Activated CD4-positive, alpha-beta T cell treated with anti-CD3 and anti-CD28 coated beads, Interleukin-2, amount 10 ng/mL, durations not matched to agents 24 days and 14 days (primary cell): ENCODE measurements around the gene PRMT2. TPM values are rescaled to one million over a fixed set of nuclear protein-coding genes. Genes with fewer than 3 reads are reported as not detected.
A peak's percentile ranks its signal among the peaks of the same experiment; 100 is the strongest.
"Not testable (repeated sequence)": the region's sequence is repeated elsewhere in the genome, so short reads cannot be mapped to it uniquely, and the experiment has no call there.

Experiments used
- DNase-seq: peaks from one replicate; pipeline ENCODE4 v3.0.0; 2022
- H3K27ac Mint-ChIP-seq: one replicate; pipeline ENCODE4 v1.8.0; 2022; ENCODE audit warnings: mild to moderate bottlenecking, mixed read lengths
- H3K27me3 Mint-ChIP-seq: one replicate; pipeline ENCODE4 v1.8.0; 2022; ENCODE audit warnings: mixed read lengths
- H3K36me3 Mint-ChIP-seq: one replicate; pipeline ENCODE4 v1.8.0; 2022; ENCODE audit warnings: low read depth, mild to moderate bottlenecking, mixed read lengths
- H3K4me1 Mint-ChIP-seq: one replicate; pipeline ENCODE4 v1.8.0; 2021; ENCODE audit warnings: mixed read lengths
- H3K4me3 Mint-ChIP-seq: one replicate; pipeline ENCODE4 v1.8.0; 2022; ENCODE audit warnings: mild to moderate bottlenecking, moderate library complexity, mixed read lengths
- H3K9me3 Mint-ChIP-seq: one replicate; pipeline ENCODE4 v1.8.0; 2021; ENCODE audit warnings: mixed read lengths
- intact Hi-C: fragments of 100-400 bp; cut with micrococcal nuclease; formaldehyde crosslinking; loops from one replicate; pipeline ENCODE4 v1.15.1; 2023
- total RNA-seq: library from RNA; stranded (reverse); gene quantifications from 2 replicates; pipeline ENCODE4 v1.2.3, GENCODE V29; 2022

The PRMT2 gene
- total RNA-seq, 1 donor from 2014 or later: 56.7 TPM

DNA sequence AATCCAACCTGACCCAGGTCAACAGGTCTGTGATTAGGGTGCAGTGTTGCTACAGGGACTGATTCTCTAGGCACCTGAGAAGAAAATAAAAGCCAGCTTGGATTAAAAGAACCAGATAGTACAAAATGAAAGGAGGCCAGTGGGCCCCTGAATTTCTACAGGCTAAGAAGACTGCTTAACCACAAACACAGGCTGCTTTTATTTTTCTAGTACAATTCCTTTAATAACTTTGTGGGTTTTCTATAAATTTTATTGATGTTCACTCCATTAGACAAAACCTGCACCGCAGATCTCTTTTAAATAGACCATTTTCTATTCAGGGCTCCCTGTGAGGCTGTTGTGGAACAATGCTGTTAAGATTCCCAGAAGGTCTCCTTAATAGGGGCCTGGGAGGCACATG is 9.7 kb upstream of the PRMT2 start:
- no peak for DNase-seq
- H3K27ac Mint-ChIP-seq: no peak overlapping the region
- peaks cover 8% of the 10 kb centered on the region for H3K36me3 Mint-ChIP-seq
- peaks cover 7% of the 10 kb centered on the region for H3K9me3 Mint-ChIP-seq
- no peak overlapping the region for H3K4me3 Mint-ChIP-seq
- peaks cover 4% of the 10 kb centered on the region for H3K27me3 Mint-ChIP-seq
- H3K4me1 Mint-ChIP-seq: peaks cover 26% of the 10 kb centered on the region
- intact Hi-C loops: no loop called here

DNA sequence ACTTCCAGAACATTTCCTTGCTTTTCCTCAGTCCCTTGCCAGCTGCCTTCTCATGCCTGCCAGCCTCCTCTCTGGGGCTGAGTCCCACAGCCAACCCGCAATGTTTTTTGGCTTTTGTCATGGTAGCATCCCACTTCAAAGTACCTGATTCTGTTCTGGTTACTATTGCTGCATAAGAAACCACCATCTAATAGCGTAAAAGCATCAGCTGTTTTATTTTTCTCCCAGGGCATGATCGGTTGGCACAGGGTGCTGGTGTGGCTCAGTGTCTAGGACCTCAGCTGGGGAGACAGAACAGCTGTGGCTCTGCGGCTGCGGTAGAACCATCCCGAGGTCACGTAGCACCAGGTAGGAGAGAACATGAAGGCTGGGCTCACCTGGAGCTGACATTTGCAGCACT is 8.9 kb upstream of the PRMT2 start:
- intact Hi-C loops: no loop called here
- Mint-ChIP-seq H3K27me3 (peaks cover 11% of the 10 kb centered on the region), H3K4me3 (no peak overlapping the region), H3K27ac (no peak overlapping the region), H3K9me3 (peaks cover 11% of the 10 kb centered on the region), H3K4me1 (peaks cover 22% of the 10 kb centered on the region), H3K36me3 (peaks cover 10% of the 10 kb centered on the region)
- peak; percentile 66 for DNase-seq

DNA sequence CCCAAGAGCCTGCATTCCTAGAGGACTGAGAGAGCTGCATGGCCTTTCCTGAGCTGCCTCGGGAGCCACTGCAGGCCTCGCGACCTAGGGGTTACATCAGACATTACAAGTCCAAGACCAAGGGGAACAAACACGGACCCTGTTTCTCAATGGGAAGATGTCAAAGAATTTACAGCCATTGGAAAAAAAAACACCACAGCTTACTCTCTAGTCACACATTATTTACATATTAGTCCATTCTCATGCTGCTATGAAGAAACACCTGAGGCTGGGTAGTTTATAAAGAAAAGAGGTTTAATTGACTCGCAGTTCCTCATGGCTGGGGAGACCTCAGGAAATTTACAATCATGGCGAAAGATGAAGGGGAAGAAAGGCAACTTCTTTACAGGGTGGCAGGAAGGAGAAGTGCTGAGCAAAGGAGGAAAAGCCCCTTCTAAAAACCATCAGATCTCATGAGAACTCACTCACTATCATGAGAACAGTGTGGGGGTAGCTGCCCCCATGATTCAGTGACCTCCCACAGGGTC is 8.4 kb upstream of the PRMT2 start:
- no peak overlapping the region for H3K27ac Mint-ChIP-seq

DNA sequence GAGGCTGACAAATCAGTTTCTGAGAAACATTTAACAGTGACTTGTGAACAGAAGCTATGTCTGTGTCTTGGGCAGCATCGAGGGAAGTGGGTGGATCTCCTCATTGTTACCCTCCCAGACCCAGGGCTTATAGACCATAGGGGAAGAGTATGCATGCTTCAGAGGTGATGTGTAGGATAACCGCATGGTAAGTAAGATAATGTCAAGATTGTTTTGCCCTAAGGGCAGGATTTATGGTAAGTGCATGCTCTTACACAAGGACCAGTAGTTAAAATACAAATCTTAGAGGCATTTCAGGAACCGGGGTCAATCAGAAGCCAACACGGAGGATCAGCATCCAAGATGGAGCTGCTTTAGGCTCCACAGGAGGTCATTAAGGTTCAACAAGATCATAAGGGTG is 7.7 kb upstream of the PRMT2 start:
- no peak overlapping the region for H3K27ac Mint-ChIP-seq
- H3K4me1 Mint-ChIP-seq: peaks cover 17% of the 10 kb centered on the region

More for the DNA sequence above, 8.4 kb upstream of the PRMT2 start:
- no peak for DNase-seq
- Mint-ChIP-seq H3K36me3 (peaks cover 11% of the 10 kb centered on the region), H3K4me3 (no peak overlapping the region), H3K9me3 (peaks cover 12% of the 10 kb centered on the region), H3K27me3 (peaks cover 12% of the 10 kb centered on the region), H3K4me1 (peaks cover 17% of the 10 kb centered on the region)
- intact Hi-C loops: no loop called here

DNA sequence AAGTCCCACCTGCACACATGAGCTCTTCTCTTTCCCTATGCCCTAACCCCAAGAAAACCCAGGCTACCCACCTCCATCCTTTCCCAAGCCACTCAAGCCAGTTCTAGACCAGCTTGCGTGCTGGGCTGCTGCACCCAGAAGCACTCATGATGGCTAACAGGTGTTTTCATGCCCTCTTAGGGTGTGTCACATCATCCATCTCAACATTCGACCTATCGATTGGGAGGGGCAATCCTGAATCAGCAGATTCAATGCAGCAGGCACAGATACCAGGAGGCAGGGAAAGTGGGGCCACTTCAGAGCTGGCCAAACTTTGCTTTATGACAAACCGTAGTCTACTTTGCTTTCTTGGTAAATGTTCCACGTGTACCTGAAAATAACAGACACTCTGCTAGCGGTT is 6.6 kb upstream of the PRMT2 start:
- peaks cover 12% of the 10 kb centered on the region for H3K27me3 Mint-ChIP-seq
- H3K27ac Mint-ChIP-seq: no peak overlapping the region
- intact Hi-C loops: no loop called here
- peaks cover 12% of the 10 kb centered on the region for H3K9me3 Mint-ChIP-seq
- peaks cover 21% of the 10 kb centered on the region for H3K4me1 Mint-ChIP-seq
- no peak for DNase-seq
- peaks cover 11% of the 10 kb centered on the region for H3K36me3 Mint-ChIP-seq
- H3K4me3 Mint-ChIP-seq: no peak overlapping the region

More for the DNA sequence above, 7.7 kb upstream of the PRMT2 start:
- intact Hi-C loops: no loop called here
- Mint-ChIP-seq H3K9me3 (peaks cover 12% of the 10 kb centered on the region), H3K27me3 (peaks cover 12% of the 10 kb centered on the region), H3K4me3 (no peak overlapping the region), H3K36me3 (peaks cover 11% of the 10 kb centered on the region)
- no peak for DNase-seq

DNA sequence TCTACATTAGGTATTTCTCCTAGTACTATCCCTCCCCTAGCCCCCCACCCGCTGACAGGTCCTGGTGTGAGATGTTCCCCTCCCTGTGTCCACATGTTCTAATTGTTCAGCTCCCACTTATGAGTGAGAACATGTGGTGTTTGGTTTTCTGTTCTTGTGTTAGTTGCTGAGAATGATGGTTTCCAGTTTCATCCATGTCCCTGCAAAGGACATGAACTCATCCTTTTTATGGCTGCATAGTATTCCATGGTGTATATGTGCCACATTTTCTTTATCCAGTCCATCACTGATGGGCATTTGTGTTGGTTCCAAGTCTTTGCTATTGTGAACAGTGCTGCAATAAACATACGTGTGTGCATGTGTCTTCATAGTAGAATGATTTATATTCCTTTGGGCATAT is 4.6 kb upstream of the PRMT2 start:
- intact Hi-C loops, H3K9me3 Mint-ChIP-seq, H3K27ac Mint-ChIP-seq, H3K4me3 Mint-ChIP-seq, H3K36me3 Mint-ChIP-seq: not testable (repeated sequence)
- peak; percentile 34 for DNase-seq
- Mint-ChIP-seq H3K27me3 (peaks cover 12% of the 10 kb centered on the region), H3K4me1 (peaks cover 33% of the 10 kb centered on the region)

DNA sequence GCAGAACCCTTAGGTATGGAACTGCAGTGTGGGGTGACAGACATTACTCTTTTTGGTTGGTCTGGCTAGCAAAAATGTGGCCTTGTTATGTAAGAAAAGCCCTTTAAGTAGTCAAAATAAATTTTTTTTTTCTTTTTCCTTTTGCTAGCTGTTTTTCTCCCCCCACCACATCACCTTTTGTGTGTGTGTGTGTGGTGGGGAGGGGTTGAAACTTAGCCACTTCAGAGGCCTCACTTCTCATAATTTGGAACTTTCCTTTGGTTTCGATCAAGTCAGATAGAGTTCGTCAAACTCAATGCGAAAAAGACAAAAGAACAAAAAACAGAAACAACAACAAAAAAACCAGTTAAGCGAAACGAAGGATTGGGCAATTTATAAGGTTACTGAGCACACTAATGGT is 1.9 kb upstream of the PRMT2 start:
- Mint-ChIP-seq H3K4me3 (peak overlapping the region; percentile 66), H3K27me3 (peaks cover 12% of the 10 kb centered on the region)
- intact Hi-C loops: loop anchor here (2.0 kb wide), 1 partner anchor 75 kb away; no protein-coding TSS in a partner anchor

DNA sequence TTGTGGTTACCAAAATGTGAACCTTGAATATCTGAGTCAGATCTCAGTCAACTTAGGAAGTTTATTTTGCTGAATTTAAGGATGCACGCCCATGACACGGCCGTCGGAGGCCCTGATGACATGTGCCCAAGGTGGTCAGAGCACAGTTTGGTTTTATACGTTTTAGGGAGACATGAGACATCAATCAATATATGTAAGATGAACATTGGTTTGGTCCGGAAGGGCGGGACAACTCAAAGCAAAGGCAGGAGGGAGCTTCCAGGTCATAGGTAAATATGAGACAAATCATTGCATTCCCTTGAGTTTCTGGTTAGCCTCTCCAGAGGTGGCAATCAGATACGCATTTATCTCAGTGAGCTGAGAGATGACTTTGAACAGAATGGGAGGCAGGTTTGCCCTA is 1.0 kb upstream of the PRMT2 start:
- intact Hi-C loops: no loop called here
- Mint-ChIP-seq H3K4me1 (peaks cover 55% of the 10 kb centered on the region), H3K4me3 (peak overlapping the region; percentile 98), H3K27ac (peak overlapping the region; percentile 97), H3K9me3 (peaks cover 5% of the 10 kb centered on the region), H3K36me3 (peaks cover 16% of the 10 kb centered on the region), H3K27me3 (peaks cover 11% of the 10 kb centered on the region)
- peak; percentile 65 for DNase-seq

More for the DNA sequence above, 1.9 kb upstream of the PRMT2 start:
- H3K4me1 Mint-ChIP-seq: peaks cover 48% of the 10 kb centered on the region
- H3K36me3 Mint-ChIP-seq: peaks cover 13% of the 10 kb centered on the region
- DNase-seq: peak; percentile 82
- peak overlapping the region; percentile 97 for H3K27ac Mint-ChIP-seq
- H3K9me3 Mint-ChIP-seq: peaks cover 5% of the 10 kb centered on the region

DNA sequence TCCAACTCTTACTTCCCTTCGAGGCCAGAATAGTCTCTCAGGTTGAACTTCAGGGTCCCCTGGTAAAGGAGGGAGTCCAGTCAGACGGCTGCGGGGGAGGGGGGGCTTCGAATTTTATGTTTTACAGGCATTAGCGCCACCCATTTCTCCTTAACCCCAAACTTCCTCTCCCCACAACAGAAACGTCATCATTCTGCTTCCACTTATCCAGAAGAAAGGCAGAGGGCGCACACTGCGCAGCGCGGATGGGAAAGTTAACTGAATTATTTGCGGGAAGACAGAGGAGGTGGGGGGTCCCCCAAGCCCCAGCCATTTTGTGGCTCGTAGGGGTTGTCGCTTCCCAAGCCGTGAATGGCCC is 529 bp upstream of the PRMT2 start:
- peak overlapping the region; percentile 98 for H3K4me3 Mint-ChIP-seq
- DNase-seq: no peak
- H3K27me3 Mint-ChIP-seq: peaks cover 11% of the 10 kb centered on the region
- H3K36me3 Mint-ChIP-seq: peaks cover 21% of the 10 kb centered on the region
- H3K4me1 Mint-ChIP-seq: peaks cover 60% of the 10 kb centered on the region
- intact Hi-C loops: no loop called here
- H3K9me3 Mint-ChIP-seq: peaks cover 5% of the 10 kb centered on the region
- peak overlapping the region; percentile 97 for H3K27ac Mint-ChIP-seq

DNA sequence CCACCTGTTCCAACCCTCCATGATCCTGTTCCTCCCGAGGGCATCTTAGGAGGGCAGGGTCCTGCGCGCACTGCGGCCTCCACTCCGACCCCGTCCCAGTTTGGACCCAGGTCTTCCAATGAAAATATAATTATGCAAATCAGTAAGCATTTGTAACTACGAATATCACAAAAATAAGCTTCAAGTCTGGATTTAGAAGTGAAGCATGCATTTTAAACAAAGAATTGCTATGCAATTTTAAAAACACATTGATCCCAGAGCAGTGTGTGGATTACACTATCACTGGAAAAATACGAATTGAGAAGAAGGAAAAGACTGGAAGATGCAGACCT is 673 bp downstream of the PRMT2 start:
- Mint-ChIP-seq H3K4me3 (peak overlapping the region; percentile 98), H3K36me3 (peaks cover 27% of the 10 kb centered on the region), H3K27ac (peak overlapping the region; percentile 97), H3K4me1 (peaks cover 65% of the 10 kb centered on the region), H3K9me3 (peaks cover 5% of the 10 kb centered on the region), H3K27me3 (peaks cover 5% of the 10 kb centered on the region)
- intact Hi-C loops: no loop called here
- DNase-seq: peak; percentile 57

DNA sequence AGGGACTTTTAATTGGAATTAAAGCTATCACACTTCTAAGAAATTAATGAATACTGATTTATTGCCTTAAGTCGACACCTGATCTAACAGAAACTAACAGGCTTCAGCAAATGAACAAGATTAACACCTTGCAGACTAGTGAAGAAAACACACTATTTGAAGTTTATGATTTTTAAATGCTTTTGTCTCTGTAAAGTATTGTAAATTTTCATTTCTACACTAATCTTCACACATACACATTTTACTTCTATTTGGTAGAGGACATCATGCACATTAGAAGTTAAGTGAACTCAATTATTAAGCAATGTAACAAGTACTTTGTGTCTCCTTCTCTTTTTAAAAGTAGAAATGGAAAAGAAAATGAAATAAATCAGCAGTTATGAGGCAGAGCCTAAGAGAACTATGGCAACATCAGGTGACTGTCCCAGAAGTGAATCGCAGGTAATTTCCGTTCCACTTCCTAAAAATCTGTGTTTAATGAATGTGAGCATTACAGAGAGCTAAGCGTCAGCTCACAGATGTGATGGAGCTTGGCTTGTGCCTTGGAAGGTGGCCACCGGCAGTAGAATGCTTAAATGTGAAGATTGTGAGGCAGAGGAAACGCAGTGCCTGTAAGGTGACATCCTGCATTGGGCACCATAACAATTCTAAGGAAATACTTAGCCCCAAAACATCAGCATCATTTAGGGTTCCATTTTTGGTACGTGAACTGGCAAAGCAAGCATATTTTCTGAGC is 1.2 kb downstream of the PRMT2 start:
- Mint-ChIP-seq H3K36me3 (peaks cover 28% of the 10 kb centered on the region), H3K4me1 (peaks cover 68% of the 10 kb centered on the region), H3K9me3 (no peaks in the 10 kb centered on the region), H3K27ac (peak overlapping the region; percentile 97), H3K27me3 (no peaks in the 10 kb centered on the region), H3K4me3 (peak overlapping the region; percentile 98)
- DNase-seq: peak; percentile 77
- intact Hi-C loops: no loop called here

DNA sequence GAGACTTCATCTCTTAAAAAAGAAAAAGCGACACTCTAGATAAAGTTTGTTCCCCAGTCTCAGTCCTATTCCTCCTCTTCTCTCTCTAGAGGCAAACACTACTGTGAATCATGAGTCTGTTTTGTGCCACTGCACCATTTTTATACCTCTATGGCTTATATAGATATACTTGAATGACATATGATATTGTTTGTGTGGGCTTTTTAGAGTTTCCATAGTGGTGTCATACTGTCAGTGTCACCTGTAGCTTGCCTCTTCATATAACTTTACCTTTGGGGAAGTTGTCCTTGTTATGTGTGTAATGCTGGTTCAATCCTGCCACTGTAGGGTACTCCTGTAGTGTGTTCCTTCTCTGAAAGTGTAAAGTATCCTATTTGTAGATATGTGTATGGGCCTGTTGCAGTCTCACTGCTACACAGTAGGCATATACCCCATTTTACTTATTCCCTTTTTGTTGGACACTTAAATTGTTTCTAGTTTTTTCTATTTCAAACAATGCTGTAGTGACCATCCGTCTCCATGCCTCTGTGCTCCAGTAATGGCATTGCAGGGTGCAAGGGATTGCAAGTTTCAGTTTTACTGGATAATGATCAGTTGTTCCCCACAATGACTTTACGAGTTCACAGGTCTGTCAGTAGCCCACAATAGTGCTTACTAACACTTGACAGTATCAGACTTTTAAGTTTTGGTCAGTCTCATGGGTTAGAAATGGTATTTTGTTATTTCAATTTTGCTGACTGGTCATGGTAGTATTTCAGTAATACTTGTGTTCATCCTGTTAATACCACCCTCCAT is 2.7 kb downstream of the PRMT2 start:
- Mint-ChIP-seq H3K4me3 (peak overlapping the region; percentile 78), H3K9me3 (no peaks in the 10 kb centered on the region), H3K4me1 (peaks cover 60% of the 10 kb centered on the region), H3K36me3 (peaks cover 36% of the 10 kb centered on the region), H3K27ac (peak overlapping the region; percentile 87), H3K27me3 (no peaks in the 10 kb centered on the region)
- intact Hi-C loops: loop anchor here (1.0 kb wide), 1 partner anchor 180 kb away; the partner anchor contains the start of gene DIP2A
- DNase-seq: no peak

DNA sequence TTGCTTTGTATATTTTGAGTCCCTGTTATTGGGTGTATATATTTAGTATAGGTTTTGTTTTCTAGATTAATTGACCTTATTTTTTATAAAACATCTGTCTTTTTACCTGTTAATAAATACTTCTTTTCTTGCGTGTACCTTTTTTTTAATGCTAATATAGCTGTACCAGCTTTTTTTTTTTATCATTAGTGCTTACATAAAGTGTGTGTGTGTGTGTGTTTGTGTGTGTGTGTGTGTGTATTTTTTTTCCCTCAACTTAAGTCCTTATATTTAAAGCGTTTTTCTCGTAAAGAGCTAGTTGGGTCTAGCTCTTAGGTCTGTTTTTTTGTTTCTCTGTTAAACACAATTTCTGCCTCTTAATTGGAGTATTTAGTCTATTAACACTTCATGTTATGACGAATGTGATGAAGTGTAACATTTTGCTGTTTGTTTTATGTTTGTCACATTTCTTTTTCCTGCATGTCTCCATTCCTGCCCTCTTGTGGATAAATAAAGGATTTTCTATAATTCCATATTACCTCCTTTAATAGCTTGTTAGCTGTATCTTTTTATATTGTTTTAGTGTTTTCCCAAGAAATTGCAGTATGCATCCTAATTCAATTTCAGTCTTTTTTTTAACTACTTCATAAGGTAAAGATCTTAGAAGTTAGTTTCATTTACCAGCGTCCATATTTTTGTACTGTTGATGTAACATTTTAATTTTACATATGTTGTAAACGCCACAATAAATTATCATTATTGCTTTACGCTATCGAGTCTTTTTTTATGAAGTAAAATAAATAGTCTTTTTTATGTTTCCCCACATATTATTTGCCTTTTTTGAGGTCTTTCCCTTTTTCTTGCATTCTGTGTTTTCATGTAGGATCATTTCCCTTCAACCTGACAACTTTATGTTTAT is 4.3 kb downstream of the PRMT2 start:
- Mint-ChIP-seq H3K9me3 (no peaks in the 10 kb centered on the region), H3K4me3 (peak overlapping the region; percentile 61), H3K36me3 (peaks cover 44% of the 10 kb centered on the region), H3K27me3 (no peaks in the 10 kb centered on the region), H3K4me1 (peaks cover 46% of the 10 kb centered on the region), H3K27ac (no peak overlapping the region)
- no peak for DNase-seq
- intact Hi-C loops: no loop called here
